H54 (cell line): ENCODE results near the gene GABRR1.

ENCODE experiments used
- DNase-seq: peaks from one replicate; pipeline ENCODE4 v3.0.0; 2011; ENCODE audit warnings: low spot score, mixed read lengths; ENCODE audit not compliant: insufficient read length
- FAIRE-seq: peaks from 3 replicates; lab custom pipeline; 2011; peaks lifted over from hg19 to GRCh38; lab: Jason Lieb, UNC
- POLR2A ChIP-seq: IDR thresholded peaks from 2 replicates; pipeline ENCODE4 v1.6.1; 2011; ENCODE audit warnings: low read depth, mild to moderate bottlenecking, low read length

Gene GABRR1

DNA sequence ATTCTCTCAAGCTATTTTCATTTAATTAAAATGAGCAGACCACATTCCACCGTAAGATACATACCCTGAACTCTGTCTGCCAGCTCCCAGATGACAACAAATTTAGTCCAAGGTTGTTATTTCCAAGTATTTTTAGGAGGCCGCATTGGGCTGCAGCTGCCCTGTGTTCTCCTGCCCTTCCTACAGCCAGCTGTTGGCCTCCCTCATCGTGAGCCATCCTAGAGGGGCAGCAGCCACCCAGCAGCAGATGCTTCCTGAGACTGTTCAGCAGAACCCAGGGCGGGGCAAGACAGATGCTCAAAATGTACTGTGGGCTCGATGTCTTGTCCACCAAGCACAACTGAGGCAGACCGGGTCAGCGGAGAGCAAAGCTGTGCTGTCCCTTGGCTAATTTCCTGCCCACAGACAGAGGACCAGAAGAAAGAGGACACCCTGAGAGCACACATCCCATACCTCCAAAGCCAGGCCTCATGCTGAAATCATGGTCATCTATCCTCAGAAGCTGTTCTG, 16.4 kb downstream of the GABRR1 start:
- TF ChIP-seq POLR2A: no peak
- no peak for FAIRE-seq
- DNase-seq: no peak

DNA sequence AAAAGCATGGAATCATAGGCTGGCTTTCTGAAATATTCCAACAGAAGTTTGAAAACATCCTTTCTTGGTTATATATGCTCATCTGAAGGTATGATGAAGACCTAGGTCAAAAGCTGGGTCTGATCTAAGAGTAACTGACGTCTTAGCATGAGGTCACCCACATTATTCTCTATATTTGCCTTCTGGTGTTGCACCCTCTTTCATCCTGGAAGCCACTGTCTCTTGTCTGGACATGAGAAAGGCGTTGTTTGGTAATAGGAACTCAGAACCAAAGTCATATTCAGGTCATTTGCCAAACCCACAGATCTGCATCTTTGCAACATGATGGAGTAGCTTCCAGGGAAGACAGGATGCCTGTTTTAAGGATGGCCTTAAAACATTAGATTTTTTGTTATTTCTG, 17.6 kb downstream of the GABRR1 start:
- no peak for FAIRE-seq

GRCh38 chr6:89198235-89198634, 18.9 kb downstream of the GABRR1 start:
- FAIRE-seq (no peak), DNase-seq (no peak)
- TF ChIP-seq POLR2A: no peak

More for the DNA sequence above, 17.6 kb downstream of the GABRR1 start:
- no peak for DNase-seq
- no peak for TF ChIP-seq POLR2A

GRCh38 chr6:89197141-89197540, 20.0 kb downstream of the GABRR1 start:
- no peak for TF ChIP-seq POLR2A
- FAIRE-seq: no peak
- DNase-seq: no peak

DNA sequence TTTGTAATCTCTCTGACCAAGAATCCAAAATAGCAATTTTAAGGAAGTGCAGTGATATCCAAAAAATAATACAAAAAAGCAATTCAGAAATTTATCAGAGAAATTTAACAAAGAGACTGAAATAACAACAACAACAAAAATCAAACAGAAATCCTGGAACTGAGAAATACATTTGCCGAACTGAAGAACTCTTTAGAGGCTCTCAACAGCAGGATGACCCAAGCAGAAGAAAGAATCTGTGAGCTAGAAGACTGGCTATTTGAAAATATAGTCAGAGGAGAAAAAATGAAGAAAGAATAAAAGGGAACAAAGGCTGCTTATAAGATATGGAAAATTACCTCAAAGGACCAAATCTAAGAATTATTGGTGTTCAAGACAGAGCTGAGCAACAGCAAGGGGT, 22.6 kb downstream of the GABRR1 start:
- DNase-seq (no peak), FAIRE-seq (no peak)
- TF ChIP-seq POLR2A: no peak

GRCh38 chr6:89190741-89191140, 26.4 kb downstream of the GABRR1 start:
- no peak for TF ChIP-seq POLR2A
- FAIRE-seq (no peak), DNase-seq (no peak)

- TF ChIP-seq POLR2A: no peak
- no peak for FAIRE-seq
- DNase-seq: no peak
Measured at GRCh38 chr6:89187504-89187903, 29.7 kb downstream of the GABRR1 start.

DNA sequence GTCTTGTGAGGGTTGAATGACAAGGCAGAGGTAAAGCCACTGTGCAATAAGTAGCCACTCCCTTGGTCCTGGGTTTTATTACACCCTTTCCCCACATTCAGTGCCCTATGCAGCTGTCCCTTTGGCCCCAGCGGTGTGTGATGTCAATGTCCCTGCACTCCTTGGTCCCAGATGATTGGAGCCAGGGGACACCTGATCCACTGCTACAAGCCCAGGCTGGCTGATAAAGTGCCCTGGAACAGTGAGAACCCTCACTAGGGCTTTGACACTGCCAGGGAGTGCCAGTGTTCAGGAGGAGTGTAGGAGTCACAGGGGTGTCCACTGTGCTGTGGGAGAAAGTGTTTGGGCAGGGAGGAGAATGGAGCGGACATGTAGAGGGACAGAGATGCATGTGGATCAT, 30.4 kb downstream of the GABRR1 start:
- FAIRE-seq (no peak), DNase-seq (no peak)
- TF ChIP-seq POLR2A: no peak

DNA sequence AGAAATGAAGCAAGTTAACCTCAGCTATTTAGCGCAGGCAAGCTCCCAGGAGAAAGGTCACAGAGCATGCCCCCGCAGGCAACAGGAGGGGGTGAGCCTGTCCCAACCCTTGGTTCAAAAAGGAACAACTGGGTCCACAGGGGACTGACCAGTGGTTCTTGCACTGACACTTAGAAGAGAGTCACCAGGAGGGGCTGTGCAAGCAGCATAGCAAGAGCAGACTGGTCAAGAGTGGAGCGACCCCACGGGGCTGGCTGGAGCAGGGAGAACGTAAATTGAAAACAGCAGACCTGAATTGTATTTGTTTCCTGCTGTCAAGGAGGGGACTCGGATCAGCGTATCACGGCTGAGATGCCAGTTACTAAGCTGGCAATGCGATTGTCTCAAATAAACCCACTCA, 32.8 kb downstream of the GABRR1 start:
- TF ChIP-seq POLR2A: no peak
- no peak for DNase-seq
- FAIRE-seq: no peak

- FAIRE-seq: no peak
Measured at GRCh38 chr6:89183294-89183693, 33.9 kb downstream of the GABRR1 start.

DNA sequence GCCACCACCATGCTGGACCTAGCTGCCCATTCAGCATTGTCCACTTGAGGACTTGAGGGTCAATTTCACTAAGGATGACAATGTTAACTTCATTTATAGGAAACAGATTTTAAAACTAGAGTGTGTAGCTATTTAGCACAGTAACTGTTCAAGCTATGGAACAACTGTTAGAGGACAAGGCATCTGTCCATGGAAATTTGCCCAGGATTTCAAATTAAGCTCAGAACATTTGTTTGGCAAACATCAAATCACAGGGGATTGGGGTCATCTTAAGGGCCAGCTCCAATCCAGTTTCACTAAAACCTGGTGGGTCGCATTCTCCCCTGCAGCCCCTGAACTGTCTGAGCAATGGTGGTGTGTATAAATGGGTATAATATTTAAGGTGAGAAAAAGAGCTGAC, 36.2 kb downstream of the GABRR1 start:
- FAIRE-seq: no peak
- TF ChIP-seq POLR2A: no peak

More at GRCh38 chr6:89183294-89183693, 33.9 kb downstream of the GABRR1 start:
- DNase-seq: no peak
- TF ChIP-seq POLR2A: no peak

GRCh38 chr6:89180112-89180511, 37.0 kb downstream of the GABRR1 start:
- no peak for TF ChIP-seq POLR2A
- DNase-seq: no peak
- no peak for FAIRE-seq

More for the DNA sequence above, 36.2 kb downstream of the GABRR1 start:
- no peak for DNase-seq

DNA sequence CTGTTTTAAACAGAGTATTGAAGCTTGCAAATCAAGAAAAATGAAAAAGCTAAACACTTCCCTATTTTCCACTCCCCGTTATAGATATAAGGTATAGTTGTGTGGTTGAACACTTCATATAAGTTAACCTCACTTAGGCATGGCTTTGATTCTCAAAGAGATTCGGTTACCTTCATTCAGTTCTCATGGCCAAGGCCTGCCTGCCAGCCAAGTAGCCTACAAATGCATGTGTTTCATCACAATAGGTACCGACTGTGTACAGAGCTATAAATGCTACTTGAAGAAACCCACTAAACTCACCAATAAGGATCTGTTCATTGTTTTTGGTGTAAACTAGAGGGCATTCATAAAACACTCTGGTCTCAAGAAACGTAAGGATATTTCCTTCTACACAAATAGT, 43.5 kb downstream of the GABRR1 start:
- no peak for DNase-seq
- FAIRE-seq: no peak
- TF ChIP-seq POLR2A: no peak

DNA sequence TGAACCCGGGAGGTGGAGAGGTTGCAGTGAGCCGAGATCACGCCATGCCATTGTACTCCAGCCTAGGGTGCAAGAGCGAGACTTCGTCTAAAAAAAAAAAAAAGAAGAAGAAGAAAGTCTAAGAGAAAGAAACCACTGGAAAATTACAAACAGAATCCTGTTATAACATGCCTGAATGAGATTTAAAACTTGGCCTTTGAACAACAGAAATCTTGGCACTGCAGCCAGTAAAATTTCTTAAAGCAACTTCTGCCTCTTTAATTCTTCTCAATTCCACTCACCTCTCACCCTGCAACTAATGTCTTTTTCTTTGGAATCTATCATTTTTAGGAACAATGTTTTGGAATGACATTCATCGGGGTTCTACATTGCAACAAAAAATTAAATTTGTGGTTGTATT, 45.0 kb downstream of the GABRR1 start:
- TF ChIP-seq POLR2A: no peak
- FAIRE-seq (no peak), DNase-seq (no peak)

GRCh38 chr6:89162047-89162371, 55.1 kb downstream of the GABRR1 start:
- FAIRE-seq (no peak), DNase-seq (no peak)
- TF ChIP-seq POLR2A: no peak
